Esophagus squamous epithelium (tissue), 5 donors: ENCODE measurements around the gene TNNT1. TPM values are rescaled to one million over a fixed set of nuclear protein-coding genes. Genes with fewer than 3 reads are reported as not detected.

Experiments
- DNase-seq: peaks from one replicate; lab custom pipeline; 2025; lab: John Stamatoyannopoulos, UW
- H3K27ac ChIP-seq, 4 donors: fragments of 200-600 bp; sonication (generic); one replicate each; pipeline ENCODE4 v1.5.1; 2016 to 2019; ENCODE audit warnings: mild to moderate bottlenecking in 1 of 4
- H3K27me3 ChIP-seq, 4 donors: fragments of 200-600 bp; sonication (generic); 1 replicate in 3 of 4; 2 replicates in 1 of 4; pipeline versions ENCODE4 v1.5.1 to v1.6.0; 2017 to 2021; ENCODE audit warnings: antibody characterized with exemption in 1 of 4
- H3K36me3 ChIP-seq, 3 donors: fragments of 200-600 bp; sonication (generic); one replicate each; pipeline ENCODE4 v1.5.1; 2016 to 2019
- H3K4me1 ChIP-seq, 3 donors: fragments of 200-600 bp; sonication (generic); one replicate each; pipeline ENCODE4 v1.5.1; 2017 to 2019
- H3K4me3 ChIP-seq, 4 donors: fragments of 200-600 bp; sonication (generic); 1 replicate in 3 of 4; 2 replicates in 1 of 4; pipeline ENCODE4 v1.5.1; 2016 to 2019; ENCODE audit warnings: mild to moderate bottlenecking in 2 of 4, moderate library complexity in 1 of 4
- H3K9me3 ChIP-seq, 3 donors: fragments of 200-600 bp; sonication (generic); one replicate each; pipeline ENCODE4 v1.5.1; 2016 to 2019
- POLR2A ChIP-seq, 4 donors: fragments of 450-650 bp; IDR thresholded peaks; one replicate each; pipeline ENCODE4 v1.6.1; 2017; ENCODE audit warnings: antibody characterized with exemption in 4 of 4, mild to moderate bottlenecking in 4 of 4, moderate library complexity in 3 of 4
- WGBS, 2 donors: methylation state at CpG; one replicate each; pipeline ENCODE4 v1.1.5; 2018; 5-methylcytosine and 5-hydroxymethylcytosine counted together
- intact Hi-C: fragments of 100-400 bp; cut with DNase I; formaldehyde crosslinking; loops from one replicate; pipeline ENCODE4 v1.15.0; 2022
- total RNA-seq, 4 donors: library from RNA; depleted of rRNA; stranded (reverse); fragments of >200 nt; gene quantifications; one replicate each; pipeline ENCODE4 v1.1.0, GENCODE V29; 2016
- TF ChIP-seq, protein P1 (sequence below), 6 experiments: fragments of 450-650 bp in 4 of 6; fragments of 200-600 bp in 2 of 6; sonication (generic) in 2 of 6; IDR thresholded peaks; one replicate each; pipeline ENCODE4 v1.5.1; 2016 to 2019; ENCODE audit warnings: antibody characterized with exemption in 6 of 6, mild to moderate bottlenecking in 4 of 6, moderate library complexity in 4 of 6
- donor health status: DM: yes; HTN: yes; CAD: no.

TNNT1 gene
- total RNA-seq, 4 donors from 2014 or later, result 3.3 to 23.1 (median 6.2) TPM

DNA sequence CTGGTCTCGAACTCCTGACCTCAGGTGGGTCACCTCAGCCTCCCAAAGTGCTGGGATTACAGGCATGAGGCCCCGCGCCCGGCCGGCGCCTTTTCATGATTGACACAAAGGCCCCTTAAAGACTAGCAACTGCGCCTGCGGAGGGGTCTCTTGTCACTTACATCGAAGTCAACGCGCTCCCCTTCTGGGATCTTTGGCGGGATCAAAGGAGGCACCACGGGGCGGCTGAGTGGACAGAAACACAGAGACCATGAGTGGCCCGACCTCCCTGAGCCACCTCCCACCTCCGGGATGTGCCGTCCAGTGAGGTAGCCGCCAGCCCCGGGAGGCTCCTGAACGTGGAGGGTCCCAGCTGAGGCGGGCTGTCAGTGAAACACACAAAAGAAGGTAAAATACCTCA, 7.3 kb downstream of the TNNT1 start:
- Histone ChIP-seq H3K27ac (no peak overlapping the region), H3K4me1 (peaks cover 7 to 21% (median 10%) of the 10 kb centered on the region in 3 donors), H3K27me3 (peaks cover 0 to 98% (median 11%) of the 10 kb centered on the region in 4 donors), H3K4me3 (no peak overlapping the region), H3K36me3 (no peaks in the 10 kb centered on the region), H3K9me3 (no peaks in the 10 kb centered on the region)
- 19 to 45% methylated on average over 10 to 13 of the region's 21 CpGs for WGBS, 2 donors
- no peak for DNase-seq
- TF ChIP-seq, protein P1, sequence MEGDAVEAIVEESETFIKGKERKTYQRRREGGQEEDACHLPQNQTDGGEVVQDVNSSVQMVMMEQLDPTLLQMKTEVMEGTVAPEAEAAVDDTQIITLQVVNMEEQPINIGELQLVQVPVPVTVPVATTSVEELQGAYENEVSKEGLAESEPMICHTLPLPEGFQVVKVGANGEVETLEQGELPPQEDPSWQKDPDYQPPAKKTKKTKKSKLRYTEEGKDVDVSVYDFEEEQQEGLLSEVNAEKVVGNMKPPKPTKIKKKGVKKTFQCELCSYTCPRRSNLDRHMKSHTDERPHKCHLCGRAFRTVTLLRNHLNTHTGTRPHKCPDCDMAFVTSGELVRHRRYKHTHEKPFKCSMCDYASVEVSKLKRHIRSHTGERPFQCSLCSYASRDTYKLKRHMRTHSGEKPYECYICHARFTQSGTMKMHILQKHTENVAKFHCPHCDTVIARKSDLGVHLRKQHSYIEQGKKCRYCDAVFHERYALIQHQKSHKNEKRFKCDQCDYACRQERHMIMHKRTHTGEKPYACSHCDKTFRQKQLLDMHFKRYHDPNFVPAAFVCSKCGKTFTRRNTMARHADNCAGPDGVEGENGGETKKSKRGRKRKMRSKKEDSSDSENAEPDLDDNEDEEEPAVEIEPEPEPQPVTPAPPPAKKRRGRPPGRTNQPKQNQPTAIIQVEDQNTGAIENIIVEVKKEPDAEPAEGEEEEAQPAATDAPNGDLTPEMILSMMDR (IDR thresholded peaks at IDR 0.05), result no peak
- TF ChIP-seq POLR2A (IDR thresholded peaks at IDR 0.05), result no peak
- intact Hi-C loops, result no loop called here

GRCh38 chr19:55137915-55138314, 11.1 kb downstream of the TNNT1 start:
- TF ChIP-seq POLR2A (IDR thresholded peaks at IDR 0.05), result no peak
- TF ChIP-seq, protein P1 (IDR thresholded peaks at IDR 0.05), result no peak
- 55 to 62% methylated on average over 9 of the region's 9 CpGs for WGBS, 2 donors
- H3K9me3 ChIP-seq, result no peaks in the 10 kb centered on the region
- peaks cover 0 to 6% (median 0%) of the 10 kb centered on the region in 3 donors for H3K4me1 ChIP-seq
- peaks cover 0 to 88% (median 0%) of the 10 kb centered on the region in 4 donors for H3K27me3 ChIP-seq
- intact Hi-C loops, result loop anchor here (5.0 kb wide), 1 partner anchor 369 kb away; no protein-coding TSS in a partner anchor
- H3K36me3 ChIP-seq, result no peaks in the 10 kb centered on the region
- H3K27ac ChIP-seq, result no peak overlapping the region
- no peak for DNase-seq
- H3K4me3 ChIP-seq, result no peak overlapping the region

DNA sequence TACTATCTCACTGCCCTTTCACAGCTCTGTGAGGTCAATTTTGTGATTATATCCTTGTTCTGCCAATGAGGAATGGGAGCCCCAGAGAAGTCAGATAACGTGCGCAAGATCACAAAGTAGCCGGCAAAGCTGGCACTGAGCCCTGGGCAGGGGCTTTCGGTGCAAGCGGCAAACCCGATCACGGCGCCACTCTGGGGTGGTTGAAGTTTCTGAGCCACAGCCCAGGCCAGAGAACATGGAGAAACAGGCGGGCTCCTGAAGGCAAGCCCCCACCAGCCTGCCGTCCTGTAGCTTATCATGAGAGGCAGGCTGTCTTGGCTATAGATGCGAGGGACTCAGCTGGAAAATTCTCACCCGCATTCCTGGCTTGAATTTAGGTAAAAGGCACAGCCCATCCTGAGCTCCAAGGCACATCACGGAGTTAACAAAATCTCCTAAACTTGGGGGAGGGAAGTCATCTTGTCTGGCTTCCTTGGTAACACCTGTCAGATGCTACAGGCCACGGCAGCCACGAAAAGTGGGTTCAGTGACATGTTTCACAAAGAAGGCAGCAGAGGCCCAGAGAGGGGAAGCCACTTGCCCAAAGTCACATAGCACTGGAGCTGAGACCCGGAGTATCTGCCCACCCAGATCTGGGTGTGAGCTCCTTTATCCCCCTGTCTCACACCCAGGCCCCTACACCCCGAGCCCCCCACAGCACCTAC, 12.5 kb downstream of the TNNT1 start:
- TF ChIP-seq POLR2A (IDR thresholded peaks at IDR 0.05), result no peak
- TF ChIP-seq, protein P1 (IDR thresholded peaks at IDR 0.05), result no peak
- H3K36me3 ChIP-seq, result no peaks in the 10 kb centered on the region
- no peak overlapping the region for H3K27ac ChIP-seq
- peaks cover 0 to 6% (median 0%) of the 10 kb centered on the region in 3 donors for H3K4me1 ChIP-seq
- WGBS, 2 donors, result 83 to 88% methylated on average over 9 to 15 of the region's 17 CpGs
- no peaks in the 10 kb centered on the region for H3K9me3 ChIP-seq
- H3K27me3 ChIP-seq, result peaks cover 0 to 86% (median 0%) of the 10 kb centered on the region in 4 donors
- DNase-seq, result no peak
- no peak overlapping the region for H3K4me3 ChIP-seq
- intact Hi-C loops, result loop anchor here (5.0 kb wide), 1 partner anchor 371 kb away; no protein-coding TSS in a partner anchor

GRCh38 chr19:55134736-55135135, 14.3 kb downstream of the TNNT1 start:
- TF ChIP-seq, protein P1 (IDR thresholded peaks at IDR 0.05), result no peak
- no peak for TF ChIP-seq POLR2A (IDR thresholded peaks at IDR 0.05)
- intact Hi-C loops, result loop anchor here (5.0 kb wide), 1 partner anchor 373 kb away; no protein-coding TSS in a partner anchor
- Histone ChIP-seq H3K4me3 (no peak overlapping the region), H3K36me3 (no peaks in the 10 kb centered on the region), H3K4me1 (no peaks in the 10 kb centered on the region), H3K9me3 (no peaks in the 10 kb centered on the region), H3K27ac (no peak overlapping the region), H3K27me3 (peaks cover 0 to 77% (median 0%) of the 10 kb centered on the region in 4 donors)
- no peak for DNase-seq
- 36 to 57% methylated on average over 1 of the region's 3 CpGs for WGBS, 2 donors
